ENCODE measurements around the gene PRPF31.

Gene PRPF31

DNA sequence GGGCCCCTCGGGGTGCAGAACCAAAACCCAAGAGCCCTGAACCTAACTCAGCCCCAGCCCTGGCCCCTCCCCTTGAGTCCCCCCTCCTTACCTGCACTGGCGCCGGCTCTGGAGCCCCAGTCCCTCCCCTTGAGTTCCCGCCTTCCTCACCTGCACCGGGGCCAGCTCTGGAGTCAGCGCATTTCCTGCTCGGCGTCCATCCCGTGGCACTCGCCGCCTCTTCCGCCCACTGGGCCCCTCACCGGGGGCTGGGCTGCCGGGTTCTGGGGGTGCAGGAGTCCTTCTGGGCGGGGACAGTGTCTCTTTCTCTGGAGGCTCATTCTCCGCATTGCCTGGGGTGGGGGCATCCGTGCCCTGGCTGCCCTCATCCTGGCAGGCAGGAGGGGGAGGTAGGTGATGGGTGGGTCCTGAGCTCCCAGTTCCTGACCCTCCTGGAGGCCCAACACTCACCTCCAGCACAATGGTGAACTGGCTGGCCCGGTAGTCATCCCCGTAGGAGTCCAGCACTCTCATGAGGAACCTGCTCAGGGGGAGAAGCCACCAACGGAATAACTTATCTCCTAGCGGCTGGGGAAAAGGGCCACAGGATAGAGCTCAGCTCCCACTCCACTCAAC, 7.6 kb upstream of the PRPF31 start:
- no peak for DNase-seq

- DNase-seq: no peak
Observed at GRCh38 chr19:54108496-54108895, 7.1 kb upstream of the PRPF31 start.

DNA sequence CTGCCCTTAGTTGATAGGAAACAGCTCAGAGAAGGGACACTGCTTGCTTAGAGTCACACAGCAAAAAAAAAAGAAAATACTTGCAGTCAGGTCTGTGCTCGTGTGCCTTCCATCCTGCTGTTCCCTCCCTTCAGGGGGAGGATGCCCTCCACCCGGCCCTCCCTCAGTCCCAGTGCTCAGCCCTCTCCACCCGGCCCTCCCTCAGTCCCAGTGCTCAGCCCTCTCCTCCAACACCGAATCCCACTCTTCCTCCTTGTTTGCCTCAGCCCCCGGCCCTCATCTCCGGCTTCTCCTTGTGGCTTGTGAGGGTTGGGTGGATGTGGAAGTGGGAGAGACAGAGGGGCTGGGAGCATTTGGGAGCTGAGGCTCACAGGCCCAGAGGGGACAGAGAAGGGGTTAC, 5.9 kb upstream of the PRPF31 start:
- DNase-seq: no peak

GRCh38 chr19:54114340-54115108, 1.0 kb upstream of the PRPF31 start:
- DNase-seq: no peak

DNA sequence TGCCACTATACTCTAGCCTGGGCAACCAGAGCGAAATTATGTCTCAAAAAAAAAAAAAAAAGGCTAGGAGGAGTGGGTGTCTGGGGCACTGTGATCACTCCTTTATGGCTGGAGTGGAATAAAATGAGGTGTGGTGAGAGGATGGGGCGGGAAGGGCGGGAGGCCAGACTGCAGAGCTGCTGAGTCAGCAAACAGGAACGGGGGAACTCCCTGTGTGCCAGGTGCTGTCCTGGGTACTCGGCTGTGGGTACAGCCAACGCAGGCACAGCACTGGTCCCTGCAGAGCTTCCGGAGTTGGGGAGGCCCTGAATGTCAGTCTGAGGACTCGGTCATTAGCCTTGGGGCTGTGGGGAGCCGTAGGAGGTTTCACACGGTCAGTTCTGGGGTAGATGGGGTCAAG, 5.7 kb downstream of the PRPF31 start:
- DNase-seq: no peak

GRCh38 chr19:54123682-54124081, 8.1 kb downstream of the PRPF31 start:
- DNase-seq: no peak

DNA sequence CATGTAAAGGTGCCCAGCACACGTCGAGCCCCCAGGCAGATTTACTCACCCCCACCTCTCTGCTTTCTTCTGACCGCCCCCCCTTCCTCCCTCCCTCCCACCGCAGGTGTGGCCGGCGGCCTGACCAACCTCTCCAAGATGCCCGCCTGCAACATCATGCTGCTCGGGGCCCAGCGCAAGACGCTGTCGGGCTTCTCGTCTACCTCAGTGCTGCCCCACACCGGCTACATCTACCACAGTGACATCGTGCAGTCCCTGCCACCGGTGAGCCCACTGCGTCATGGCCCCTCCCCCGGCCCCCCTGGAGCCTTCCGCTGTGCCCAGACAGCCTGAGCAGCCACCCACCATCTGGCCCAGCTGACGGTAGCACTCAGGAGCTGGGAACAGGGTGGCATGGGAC, 8.8 kb downstream of the PRPF31 start:
- DNase-seq: no peak

GRCh38 chr19:54125713-54126112, 10.2 kb downstream of the PRPF31 start:
- DNase-seq: no peak

DNA sequence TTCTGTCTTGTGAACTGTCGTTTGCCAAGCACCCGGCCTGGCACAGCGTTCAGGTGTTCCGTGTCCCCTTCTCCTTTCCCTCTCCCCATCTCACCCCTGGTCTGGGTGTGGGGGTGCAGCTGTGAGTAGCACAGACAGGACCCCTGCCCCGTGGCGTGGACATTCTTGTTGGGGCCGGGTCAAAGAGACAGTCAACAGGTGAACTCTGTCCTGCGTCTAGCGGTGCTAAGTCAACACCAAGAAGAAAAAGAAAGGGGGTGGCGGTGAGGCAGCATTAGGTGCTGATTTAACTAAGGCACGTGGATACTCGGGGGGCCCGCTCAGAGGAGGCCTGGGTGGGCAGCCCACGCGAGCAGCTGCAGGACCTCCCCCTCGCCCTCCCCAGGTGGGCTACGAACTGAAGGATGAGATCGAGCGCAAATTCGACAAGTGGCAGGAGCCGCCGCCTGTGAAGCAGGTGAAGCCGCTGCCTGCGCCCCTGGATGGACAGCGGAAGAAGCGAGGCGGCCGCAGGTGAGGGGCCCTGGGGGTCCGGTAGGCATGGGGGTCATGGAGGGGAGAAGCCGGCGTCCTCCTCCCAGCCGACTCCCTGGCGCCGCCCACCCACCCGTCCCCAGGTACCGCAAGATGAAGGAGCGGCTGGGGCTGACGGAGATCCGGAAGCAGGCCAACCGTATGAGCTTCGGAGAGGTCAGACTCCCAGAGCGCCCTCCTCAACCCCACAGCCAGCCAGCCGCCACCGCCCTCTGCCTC, 12.3 kb downstream of the PRPF31 start:
- DNase-seq: no peak

GRCh38 chr19:54128441-54128725, 12.8 kb downstream of the PRPF31 start:
- DNase-seq: no peak

DNA sequence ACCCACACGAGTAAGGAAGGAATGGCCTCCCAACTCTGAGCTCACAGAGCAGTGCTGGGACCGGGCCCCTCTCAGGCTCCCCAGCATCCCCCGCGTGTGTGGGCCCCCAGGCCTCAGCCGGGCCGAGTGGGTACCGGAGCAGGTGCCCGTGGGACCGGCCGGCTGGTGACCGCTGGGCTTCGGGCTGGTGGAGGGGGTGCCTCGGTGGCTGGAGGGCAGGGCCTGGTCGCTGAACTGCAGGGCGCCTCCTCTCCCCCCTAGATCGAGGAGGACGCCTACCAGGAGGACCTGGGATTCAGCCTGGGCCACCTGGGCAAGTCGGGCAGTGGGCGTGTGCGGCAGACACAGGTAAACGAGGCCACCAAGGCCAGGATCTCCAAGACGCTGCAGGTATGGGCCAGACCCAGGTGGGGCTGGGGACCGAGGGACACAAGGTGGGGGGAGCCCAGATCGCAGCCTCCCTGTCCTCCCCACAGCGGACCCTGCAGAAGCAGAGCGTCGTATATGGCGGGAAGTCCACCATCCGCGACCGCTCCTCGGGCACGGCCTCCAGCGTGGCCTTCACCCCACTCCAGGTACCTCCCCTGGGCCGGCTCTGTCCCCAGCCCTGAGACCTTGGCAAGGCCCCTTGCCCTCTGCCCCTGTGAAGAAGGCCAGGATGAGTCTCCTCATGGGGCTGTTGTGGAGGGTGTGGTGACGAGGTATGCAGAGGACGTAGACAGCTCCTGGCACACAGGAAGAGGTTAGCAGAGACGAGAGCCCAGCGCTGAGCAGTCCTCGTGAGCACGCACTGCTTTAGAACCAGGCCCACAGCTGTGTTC, 13.5 kb downstream of the PRPF31 start:
- DNase-seq: no peak

- no peak for DNase-seq
Observed at GRCh38 chr19:54129617-54129996, 14.1 kb downstream of the PRPF31 start.

DNA sequence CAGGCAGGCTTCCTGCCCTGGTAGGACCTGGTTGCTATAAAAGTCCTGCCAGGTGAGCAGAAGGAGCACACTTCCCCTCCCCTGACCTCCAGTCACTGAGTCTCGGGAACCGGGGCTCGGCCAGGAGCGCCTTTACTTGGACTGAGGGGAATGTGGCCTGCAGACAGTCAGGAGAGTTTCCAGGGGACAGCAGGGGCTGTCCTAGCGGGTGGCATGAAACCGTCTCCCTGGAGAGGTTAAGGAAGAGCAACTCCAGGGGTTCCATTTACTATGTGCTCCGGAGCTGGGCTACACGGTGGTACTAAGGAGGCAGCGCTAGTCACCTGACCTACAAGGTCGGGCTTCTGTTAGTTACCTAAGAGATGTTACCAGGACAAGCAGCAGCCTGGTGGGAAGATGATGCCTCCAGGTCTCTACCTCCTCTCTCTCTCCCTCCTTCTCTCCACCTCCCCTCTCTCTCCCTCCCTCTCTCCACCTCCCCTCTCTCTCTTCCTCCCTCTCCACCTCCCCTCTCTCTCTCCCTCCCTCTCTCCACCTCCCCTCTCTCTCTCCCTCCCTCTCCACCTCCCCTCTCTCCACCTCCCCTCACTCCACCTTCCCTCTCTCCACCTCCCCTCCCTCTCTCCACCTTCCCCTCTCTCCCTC, 17.9 kb downstream of the PRPF31 start:
- DNase-seq: no peak

GRCh38 chr19:54133957-54134590, 18.5 kb downstream of the PRPF31 start:
- no peak for DNase-seq

- no peak for DNase-seq
Observed at GRCh38 chr19:54136086-54136863, 20.7 kb downstream of the PRPF31 start.

- peak; percentile 100 for DNase-seq
Observed at GRCh38 chr19:54136864-54137698, 21.5 kb downstream of the PRPF31 start.

DNA sequence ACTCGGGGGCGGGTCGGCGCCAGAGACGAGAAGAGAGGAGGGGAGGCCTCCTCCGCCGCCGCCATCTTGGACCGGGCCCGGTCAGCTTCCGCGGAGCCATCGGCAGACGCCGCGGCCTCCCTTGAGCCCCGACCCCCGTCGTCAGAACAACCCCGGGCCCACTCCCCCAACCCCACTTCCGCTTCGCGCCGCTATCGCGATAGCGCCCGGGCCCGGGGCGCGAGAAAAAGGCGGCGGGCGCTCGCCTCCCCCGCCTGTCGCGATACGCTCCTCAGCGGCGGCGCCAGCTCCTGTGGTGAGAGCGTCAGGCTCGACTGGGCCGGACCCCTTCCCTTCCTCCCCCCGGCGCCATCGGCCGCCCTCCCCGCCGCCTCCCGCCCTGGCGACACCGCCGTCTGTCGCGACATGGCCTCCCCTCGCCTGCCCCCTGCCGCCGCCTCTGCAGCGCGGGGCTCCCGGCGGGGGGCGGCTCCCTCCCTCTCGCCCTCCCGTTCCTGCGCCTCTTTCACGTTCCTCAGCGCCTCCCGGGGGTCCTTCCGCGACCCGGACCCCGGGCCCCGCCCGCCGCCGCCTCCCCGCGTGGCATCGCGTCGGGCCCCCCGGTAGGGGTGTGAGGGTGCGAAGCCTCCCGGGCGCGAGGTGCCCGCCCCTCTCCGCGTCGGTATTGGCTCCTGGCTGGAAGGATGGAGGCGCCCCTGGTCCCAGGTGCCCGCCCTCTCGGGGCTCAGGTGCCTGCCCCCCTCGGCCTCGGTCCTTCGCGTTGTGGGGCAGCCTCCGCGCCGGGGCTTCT, 22.3 kb downstream of the PRPF31 start, which contains the start of gene CNOT3:
CNOT3 (plus strand) TSS at position 64 of the 790 bp plus-strand sequence. CDS start 5,217 bp downstream, outside the sequence.
- DNase-seq: no peak

GRCh38 chr19:54138489-54139256, 23.1 kb downstream of the PRPF31 start:
- DNase-seq: no peak

DNA sequence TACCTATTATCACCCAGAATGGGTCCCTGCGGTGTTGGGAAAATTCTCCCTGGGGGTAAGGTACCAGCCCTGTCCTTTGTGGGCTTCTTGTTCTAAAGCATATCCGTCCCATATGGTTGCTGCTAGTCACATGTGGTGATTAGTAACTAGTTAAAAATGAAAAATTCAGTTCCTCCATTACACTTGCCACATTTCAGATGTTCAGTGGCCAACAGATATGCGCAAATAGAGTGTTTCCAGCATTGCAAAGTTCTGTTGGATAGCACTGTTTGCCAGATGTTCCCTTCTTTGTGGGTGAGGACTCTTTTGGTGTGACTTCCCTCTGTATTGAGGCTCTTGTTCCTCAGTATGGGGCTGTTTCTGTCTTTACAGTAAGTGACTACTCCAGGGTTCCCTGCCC, 25.8 kb downstream of the PRPF31 start:
- DNase-seq: no peak

All from kidney glomerular epithelial cell (primary cell).